H9 (cell line): Measurements from ENCODE around the gene PDE4B. TPM values are rescaled to one million over a fixed set of nuclear protein-coding genes. Genes with fewer than 3 reads are reported as not detected.

Experiments
- DNase-seq: peaks from one replicate; pipeline ENCODE4 v3.0.0-alpha.2; 2017
- H2AFZ ChIP-seq: one replicate; pipeline ENCODE4 v1.6.1; 2013; ENCODE audit warnings: mild to moderate bottlenecking, low read length, control low read depth, moderate library complexity
- H2AK5ac ChIP-seq: 2 replicates; pipeline ENCODE4 v1.6.1; 2013; ENCODE audit warnings: low read length, control low read depth, mixed read lengths; ENCODE audit not compliant: insufficient read length
- H2BK120ac ChIP-seq: one replicate; pipeline ENCODE4 v1.6.1; 2013; ENCODE audit warnings: low read depth, mild to moderate bottlenecking, low read length, control low read depth, inconsistent platforms; ENCODE audit not compliant: poor library complexity, severe bottlenecking
- H2BK12ac ChIP-seq: 2 replicates; pipeline ENCODE4 v1.6.1; 2013; ENCODE audit warnings: low read length, control low read depth, mixed read lengths, low read depth; ENCODE audit not compliant: insufficient read length
- H2BK15ac ChIP-seq: 2 replicates; pipeline ENCODE4 v1.6.1; 2013; ENCODE audit warnings: low read depth, low read length, control low read depth
- H2BK20ac ChIP-seq: one replicate; pipeline ENCODE4 v1.6.1; 2013; ENCODE audit warnings: low read depth, mild to moderate bottlenecking, low read length, control low read depth, inconsistent platforms; ENCODE audit not compliant: poor library complexity, severe bottlenecking
- H2BK5ac ChIP-seq: 2 replicates; pipeline ENCODE4 v1.6.1; 2013; ENCODE audit warnings: low read length, control low read depth, mixed read lengths; ENCODE audit not compliant: insufficient read length
- H3K14ac ChIP-seq: 2 replicates; pipeline ENCODE4 v1.6.1; 2013; ENCODE audit warnings: low read length, control low read depth; ENCODE audit not compliant: insufficient read depth
- H3K18ac ChIP-seq: 2 replicates; pipeline ENCODE4 v1.6.1; 2013; ENCODE audit warnings: low read depth, mild to moderate bottlenecking, mixed read lengths, low read length, control low read depth; ENCODE audit not compliant: insufficient read length
- H3K23ac ChIP-seq: 2 replicates; pipeline ENCODE4 v1.6.1; 2013; ENCODE audit warnings: low read length, control low read depth, mixed read lengths, low read depth; ENCODE audit not compliant: insufficient read length
- H3K23me2 ChIP-seq: 2 replicates; pipeline ENCODE4 v1.6.1; 2013; ENCODE audit warnings: low read depth, mild to moderate bottlenecking, mixed read lengths, low read length, control low read depth; ENCODE audit not compliant: insufficient read length, poor library complexity, severe bottlenecking
- H3K27ac ChIP-seq: 2 replicates; pipeline ENCODE4 v1.5.1; 2013; ENCODE audit warnings: low read length, control low read depth, mixed read lengths, low read depth; ENCODE audit not compliant: insufficient read length
- H3K27me3 ChIP-seq: 2 replicates; pipeline ENCODE4 v1.6.1; 2013; ENCODE audit warnings: low read length, control low read depth, inconsistent platforms; ENCODE audit not compliant: insufficient read depth
- H3K4ac ChIP-seq: 2 replicates; pipeline ENCODE4 v1.6.1; 2013; ENCODE audit warnings: low read depth, mild to moderate bottlenecking, control low read depth, inconsistent platforms, low read length, moderate library complexity
- H3K4me1 ChIP-seq: 2 replicates; pipeline ENCODE4 v1.6.1; 2013; ENCODE audit warnings: low read length, control low read depth, inconsistent platforms; ENCODE audit not compliant: insufficient read depth
- H3K4me2 ChIP-seq: 2 replicates; pipeline ENCODE4 v1.6.1; 2013; ENCODE audit warnings: low read length, control low read depth, mixed read lengths; ENCODE audit not compliant: insufficient read length, insufficient read depth
- H3K56ac ChIP-seq: 2 replicates; pipeline ENCODE4 v1.6.1; 2013; ENCODE audit warnings: low read depth, mild to moderate bottlenecking, mixed read lengths, low read length, control low read depth; ENCODE audit not compliant: insufficient read length
- H3K79me1 ChIP-seq: 2 replicates; pipeline ENCODE4 v1.6.1; 2013; ENCODE audit warnings: low read depth, mild to moderate bottlenecking, moderate library complexity, low read length, control low read depth, inconsistent platforms; ENCODE audit not compliant: insufficient read depth, poor library complexity, severe bottlenecking
- H3K79me2 ChIP-seq: 2 replicates; pipeline ENCODE4 v1.6.1; 2013; ENCODE audit warnings: low read length, control low read depth, inconsistent platforms; ENCODE audit not compliant: insufficient read depth
- H3K9ac ChIP-seq: 2 replicates; pipeline ENCODE4 v1.6.1; 2013; ENCODE audit warnings: low read length, control low read depth, mixed read lengths; ENCODE audit not compliant: insufficient read length; ENCODE audit errors: extremely low read depth
- H3K9me3 ChIP-seq: one replicate; pipeline ENCODE4 v1.6.1; 2013; ENCODE audit warnings: low read depth, low read length, inconsistent platforms; ENCODE audit not compliant: control insufficient read depth
- H3T11ph ChIP-seq: one replicate; pipeline ENCODE4 v1.6.1; 2013; ENCODE audit warnings: mild to moderate bottlenecking, low read length, control low read depth, inconsistent platforms
- H4K20me1 ChIP-seq: one replicate; pipeline ENCODE4 v1.6.1; 2013; ENCODE audit not compliant: control insufficient read depth, insufficient read length, insufficient read depth
- H4K5ac ChIP-seq: 2 replicates; pipeline ENCODE4 v1.6.1; 2013; ENCODE audit warnings: low read depth, mild to moderate bottlenecking, mixed read lengths, low read length, control low read depth; ENCODE audit not compliant: insufficient read length
- H4K8ac ChIP-seq: replicated peaks from 2 replicates; pipeline ENCODE4 v1.6.1; 2013; ENCODE audit warnings: low read length, control low read depth, mixed read lengths, low read depth; ENCODE audit not compliant: insufficient read length
- H4K91ac ChIP-seq: 2 replicates; pipeline ENCODE4 v1.6.1; 2013; ENCODE audit warnings: low read depth, mild to moderate bottlenecking, moderate library complexity, mixed read lengths, low read length, control low read depth; ENCODE audit not compliant: insufficient read length
- H3K27ac Mint-ChIP-seq, 3 experiments: 2 replicates in 2 of 3; 3 replicates in 1 of 3; pipeline ENCODE4 v1.8.0; 2020 to 2021; ENCODE audit warnings: mixed read lengths in 3 of 3, mild to moderate bottlenecking in 1 of 3, moderate library complexity in 1 of 3
- H3K27me3 Mint-ChIP-seq: 2 replicates; pipeline ENCODE4 v1.8.0; 2021; ENCODE audit warnings: low read depth, mild to moderate bottlenecking, moderate library complexity, mixed read lengths
- H3K36me3 Mint-ChIP-seq, 3 experiments: 2 replicates in 2 of 3; 3 replicates in 1 of 3; pipeline ENCODE4 v1.8.0; 2020 to 2021; ENCODE audit warnings: low read depth in 3 of 3, mixed read lengths in 3 of 3; ENCODE audit not compliant: insufficient read depth in 1 of 3
- H3K4me1 Mint-ChIP-seq, 2 experiments: 2 replicates each; pipeline ENCODE4 v1.8.0; 2020; ENCODE audit warnings: mixed read lengths in 2 of 2
- H3K4me3 Mint-ChIP-seq, 2 experiments: 2 replicates in 1 of 2; 3 replicates in 1 of 2; pipeline ENCODE4 v1.8.0; 2020 to 2021; ENCODE audit warnings: mild to moderate bottlenecking in 2 of 2, mixed read lengths in 2 of 2, moderate library complexity in 1 of 2
- H3K9me3 Mint-ChIP-seq, 2 experiments: 2 replicates in 1 of 2; 3 replicates in 1 of 2; pipeline ENCODE4 v1.8.0; 2020; ENCODE audit warnings: mild to moderate bottlenecking in 2 of 2, mixed read lengths in 2 of 2, moderate library complexity in 1 of 2
- whole genome bisulfite sequencing: extraction: QIAGEN DNeasy Blood & Tissue Kit; methylation state at CpG from one replicate; pipeline ENCODE4 v1.1.7; 2013; ENCODE audit warnings: missing lambda C conversion rate, low lambda C conversion rate, mixed read lengths; ENCODE audit not compliant: insufficient read length; ENCODE audit errors: extremely low coverage; 5-methylcytosine and 5-hydroxymethylcytosine counted together
- total RNA-seq: library from RNA; stranded (reverse); gene quantifications from 2 replicates; pipeline ENCODE4 v1.2.1, GENCODE V29; 2021
- TF ChIP-seq, protein P1 (sequence below): fragments of 200-600 bp; sonication (generic); conservative IDR thresholded peaks from 3 replicates; pipeline ENCODE4 v1.8.0; 2021; ENCODE audit warnings: antibody characterized with exemption, mild to moderate bottlenecking

The PDE4B gene
- total RNA-seq, 1 experiment from 2014 or later: 19.8 TPM

- Histone ChIP-seq H4K20me1 (no peaks in the 10 kb centered on the region), H2AK5ac (no peak overlapping the region), H4K91ac (no peak overlapping the region), H3K23me2 (no peaks in the 10 kb centered on the region), H3K56ac (no peak overlapping the region), H3K9me3 (no peaks in the 10 kb centered on the region), H2BK5ac (no peak overlapping the region), H2AFZ (no peak overlapping the region), H2BK20ac (no peak overlapping the region), H4K5ac (no peak overlapping the region), H3K79me2 (no peaks in the 10 kb centered on the region), H3K79me1 (no peaks in the 10 kb centered on the region), H3K9ac (no peak overlapping the region), H3K4me2 (no peak overlapping the region), H3K14ac (no peak overlapping the region), H3K23ac (no peak overlapping the region), H2BK15ac (no peak overlapping the region), H2BK120ac (no peak overlapping the region), H3K27ac (no peak overlapping the region), H2BK12ac (no peak overlapping the region), H3T11ph (no peak overlapping the region), H3K18ac (no peak overlapping the region), H4K8ac (no peak overlapping the region), H3K4ac (no peak overlapping the region), H3K27me3 (no peaks in the 10 kb centered on the region), H3K4me1 (no peaks in the 10 kb centered on the region)
- H3K4me3 Mint-ChIP-seq: no peak overlapping the region
- WGBS: no CpG with 5 or more reads among the region's 1 CpG
- no peaks in the 10 kb centered on the region for H3K36me3 Mint-ChIP-seq
- H3K9me3 Mint-ChIP-seq: no peaks in the 10 kb centered on the region
- 0 out of 2 replicates have a peak, but pooled peaks cover 1% of the 10 kb centered on the region for H3K27me3 Mint-ChIP-seq
- TF ChIP-seq, protein P1, sequence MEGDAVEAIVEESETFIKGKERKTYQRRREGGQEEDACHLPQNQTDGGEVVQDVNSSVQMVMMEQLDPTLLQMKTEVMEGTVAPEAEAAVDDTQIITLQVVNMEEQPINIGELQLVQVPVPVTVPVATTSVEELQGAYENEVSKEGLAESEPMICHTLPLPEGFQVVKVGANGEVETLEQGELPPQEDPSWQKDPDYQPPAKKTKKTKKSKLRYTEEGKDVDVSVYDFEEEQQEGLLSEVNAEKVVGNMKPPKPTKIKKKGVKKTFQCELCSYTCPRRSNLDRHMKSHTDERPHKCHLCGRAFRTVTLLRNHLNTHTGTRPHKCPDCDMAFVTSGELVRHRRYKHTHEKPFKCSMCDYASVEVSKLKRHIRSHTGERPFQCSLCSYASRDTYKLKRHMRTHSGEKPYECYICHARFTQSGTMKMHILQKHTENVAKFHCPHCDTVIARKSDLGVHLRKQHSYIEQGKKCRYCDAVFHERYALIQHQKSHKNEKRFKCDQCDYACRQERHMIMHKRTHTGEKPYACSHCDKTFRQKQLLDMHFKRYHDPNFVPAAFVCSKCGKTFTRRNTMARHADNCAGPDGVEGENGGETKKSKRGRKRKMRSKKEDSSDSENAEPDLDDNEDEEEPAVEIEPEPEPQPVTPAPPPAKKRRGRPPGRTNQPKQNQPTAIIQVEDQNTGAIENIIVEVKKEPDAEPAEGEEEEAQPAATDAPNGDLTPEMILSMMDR: no peak
- H3K27ac Mint-ChIP-seq: no peak overlapping the region
- DNase-seq: no peak
- H3K4me1 Mint-ChIP-seq: no peaks in the 10 kb centered on the region
These were observed 34.7 kb downstream of the PDE4B start for GRCh38 chr1:65827346-65827745.
